Spleen (tissue), 11 donors: ENCODE results near the gene ZDHHC1. TPM values are rescaled to one million over a fixed set of nuclear protein-coding genes. Genes with fewer than 3 reads are reported as not detected.

ENCODE experiments used
- DNase-seq: peaks from one replicate; pipeline ENCODE4 v3.0.0-alpha.2; 2020
- H3K27ac ChIP-seq, 8 donors: fragments of 200-600 bp; sonication (generic) in 7 of 8; 1 replicate in 4 of 8; 2 replicates in 4 of 8; pipeline versions ENCODE4 v1.5.0 to v1.8.0; 2016 to 2021; ENCODE audit warnings: inconsistent platforms in 4 of 8, mild to moderate bottlenecking in 4 of 8, moderate library complexity in 1 of 8
- H3K27me3 ChIP-seq, 7 donors: fragments of 200-600 bp; sonication (generic) in 6 of 7; replicated peaks in 1 of 7; 1 replicate in 4 of 7; 2 replicates in 3 of 7; pipeline versions ENCODE4 v1.5.0 to v1.8.0; 2016 to 2021; ENCODE audit warnings: inconsistent platforms in 3 of 7, mild to moderate bottlenecking in 1 of 7
- H3K36me3 ChIP-seq, 6 donors: fragments of 200-600 bp; sonication (generic) in 5 of 6; 1 replicate in 4 of 6; 2 replicates in 2 of 6; pipeline versions ENCODE4 v1.5.0 to v1.8.0; 2016 to 2021; ENCODE audit warnings: inconsistent platforms in 2 of 6
- H3K4me1 ChIP-seq, 6 donors: fragments of 200-600 bp; sonication (generic) in 5 of 6; 1 replicate in 3 of 6; 2 replicates in 3 of 6; pipeline versions ENCODE4 v1.5.0 to v1.8.0; 2016 to 2021; ENCODE audit warnings: inconsistent platforms in 3 of 6
- H3K4me3 ChIP-seq, 8 donors: fragments of 200-600 bp; sonication (generic) in 7 of 8; 1 replicate in 4 of 8; 2 replicates in 4 of 8; pipeline versions ENCODE4 v1.5.0 to v1.8.0; 2016 to 2021; ENCODE audit warnings: inconsistent platforms in 4 of 8, mild to moderate bottlenecking in 4 of 8, moderate library complexity in 2 of 8
- H3K9me3 ChIP-seq, 8 donors: fragments of 200-600 bp; sonication (generic) in 7 of 8; 1 replicate in 4 of 8; 2 replicates in 4 of 8; pipeline versions ENCODE4 v1.5.0 to v1.8.0; 2016 to 2021; ENCODE audit warnings: inconsistent platforms in 4 of 8
- CTCF ChIP-seq, 11 experiments: fragments of 200-600 bp in 7 of 11; fragments of 450-650 bp in 4 of 11; sonication (generic) in 4 of 11; IDR thresholded peaks in 8 of 11; conservative IDR thresholded peaks in 3 of 11; 1 replicate in 7 of 11; 2 replicates in 4 of 11; pipeline versions ENCODE4 v1.4.0 to v1.8.0; 2016 to 2021; ENCODE audit warnings: antibody characterized with exemption in 11 of 11, inconsistent platforms in 4 of 11, mild to moderate bottlenecking in 1 of 11
- POLR2A ChIP-seq, 3 donors: fragments of 450-650 bp; IDR thresholded peaks; one replicate each; pipeline ENCODE4 v1.5.1; 2017; ENCODE audit warnings: antibody characterized with exemption in 3 of 3, mild to moderate bottlenecking in 1 of 3
- POLR2AphosphoS5 ChIP-seq, 3 donors: sonication (generic); formaldehyde crosslinking; IDR thresholded peaks; one replicate each; pipeline ENCODE4 v1.5.1; 2017; ENCODE audit warnings: antibody characterized with exemption in 3 of 3
- WGBS, 5 donors: extraction: QIAGEN DNeasy Blood & Tissue Kit in 3 of 5; methylation state at CpG; one replicate each; pipeline versions ENCODE4 v1.1.5 to v1.1.7; 2013 to 2018; 5-methylcytosine and 5-hydroxymethylcytosine counted together
- intact Hi-C: fragments of 100-400 bp; cut with DNase I; formaldehyde crosslinking; loops from one replicate; pipeline ENCODE4 v1.15.0; 2023; ENCODE audit warnings: low total_unique reads
- polyA plus RNA-seq, 3 donors: library from polyadenylated mRNA; stranded (reverse); fragments of 200-250 nt; gene quantifications; one replicate each; pipeline ENCODE4 v1.2.1, GENCODE V29; 2013
- total RNA-seq, 7 donors: library from RNA; depleted of rRNA in 3 of 7; stranded (reverse); fragments of >200 nt in 3 of 7; fragmentation: NEBNext Ultra II Directional in 4 of 7; extraction: Animal tissue kit (Norgen Biotek cat#: 25700) in 4 of 7; gene quantifications; one replicate each; pipeline versions ENCODE4 v1.1.0 to v1.2.1, GENCODE V29; 2016 to 2021
- donor health status: healthy with polysubstance abuse.
- donor health status: DM: no; HTN: no; CAD: no; lungs with moderate emphysema.
- donor health status: DM: no; HTN: no; CAD: no.
- donor health status: Bipolar disorder and iron deficiency.
- donor health status: healthy.
- donor health status: DM: no; HTN: no; CAD: no.
- donor health status: DM: yes; HTN: yes; CAD: no.

The ZDHHC1 gene
- total and polyA plus RNA-seq, 10 donors: 2.1 to 31.2 (median 15.3) TPM

- H3K36me3 ChIP-seq: peaks cover 0 to 62% (median 5%) of the 10 kb centered on the region in 6 donors
- DNase-seq: no peak
- TF ChIP-seq CTCF (IDR thresholded peaks at IDR 0.05 in 8 of 11, conservative IDR thresholded peaks at IDR 0.05 in 3 of 11) (no peak), POLR2A (IDR thresholded peaks at IDR 0.05) (no peak), POLR2AphosphoS5 (IDR thresholded peaks at IDR 0.05) (no peak)
- WGBS, 5 donors: 87 to 94% (median 92%) methylated on average over 5 of the region's 5 CpGs
- H3K27me3 ChIP-seq: no peaks in the 10 kb centered on the region
- no peaks in the 10 kb centered on the region for H3K9me3 ChIP-seq
- H3K27ac ChIP-seq: no peak overlapping the region
- peaks cover 44 to 100% (median 88%) of the 10 kb centered on the region in 6 donors for H3K4me1 ChIP-seq
- intact Hi-C loops: loop anchor here (5.0 kb wide), 1 partner anchor 36 kb away; no protein-coding TSS in a partner anchor
- H3K4me3 ChIP-seq: no peak overlapping the region
These were observed 46.8 kb upstream of the ZDHHC1 start for GRCh38 chr16:67463059-67463458.

DNA sequence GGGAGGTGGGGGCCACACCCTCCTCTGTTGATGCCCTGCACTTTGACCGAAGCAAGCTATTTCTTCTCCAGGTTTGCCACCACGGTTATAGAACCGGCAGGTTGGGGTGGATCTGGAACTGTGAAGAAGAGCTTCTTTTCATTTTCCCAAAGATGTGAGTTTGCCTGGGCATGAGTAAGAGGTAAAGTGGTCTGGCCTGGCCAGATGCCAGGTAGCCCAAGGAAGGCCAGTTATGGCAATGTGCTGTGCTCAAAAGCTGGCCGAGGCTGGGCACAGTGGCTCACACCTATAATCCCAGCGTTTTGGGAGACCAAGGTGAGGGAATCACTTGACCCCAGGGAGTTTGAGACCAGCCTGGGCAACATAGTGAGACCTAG lies 46.0 kb upstream of the ZDHHC1 start:
- no peaks in the 10 kb centered on the region for H3K9me3 ChIP-seq
- H3K27me3 ChIP-seq: no peaks in the 10 kb centered on the region
- H3K4me3 ChIP-seq: no peak overlapping the region
- no peak for DNase-seq
- peaks cover 0 to 70% (median 5%) of the 10 kb centered on the region in 6 donors for H3K36me3 ChIP-seq
- WGBS, 5 donors: 89 to 98% (median 94%) methylated on average over 5 of the region's 5 CpGs
- peaks cover 51 to 100% (median 92%) of the 10 kb centered on the region in 6 donors for H3K4me1 ChIP-seq
- H3K27ac ChIP-seq: no peak overlapping the region
- intact Hi-C loops: loop anchor here (5.0 kb wide), 1 partner anchor 35 kb away; no protein-coding TSS in a partner anchor
- TF ChIP-seq POLR2A (IDR thresholded peaks at IDR 0.05) (no peak), CTCF (IDR thresholded peaks at IDR 0.05 in 8 of 11, conservative IDR thresholded peaks at IDR 0.05 in 3 of 11) (no peak), POLR2AphosphoS5 (IDR thresholded peaks at IDR 0.05) (no peak)

DNA sequence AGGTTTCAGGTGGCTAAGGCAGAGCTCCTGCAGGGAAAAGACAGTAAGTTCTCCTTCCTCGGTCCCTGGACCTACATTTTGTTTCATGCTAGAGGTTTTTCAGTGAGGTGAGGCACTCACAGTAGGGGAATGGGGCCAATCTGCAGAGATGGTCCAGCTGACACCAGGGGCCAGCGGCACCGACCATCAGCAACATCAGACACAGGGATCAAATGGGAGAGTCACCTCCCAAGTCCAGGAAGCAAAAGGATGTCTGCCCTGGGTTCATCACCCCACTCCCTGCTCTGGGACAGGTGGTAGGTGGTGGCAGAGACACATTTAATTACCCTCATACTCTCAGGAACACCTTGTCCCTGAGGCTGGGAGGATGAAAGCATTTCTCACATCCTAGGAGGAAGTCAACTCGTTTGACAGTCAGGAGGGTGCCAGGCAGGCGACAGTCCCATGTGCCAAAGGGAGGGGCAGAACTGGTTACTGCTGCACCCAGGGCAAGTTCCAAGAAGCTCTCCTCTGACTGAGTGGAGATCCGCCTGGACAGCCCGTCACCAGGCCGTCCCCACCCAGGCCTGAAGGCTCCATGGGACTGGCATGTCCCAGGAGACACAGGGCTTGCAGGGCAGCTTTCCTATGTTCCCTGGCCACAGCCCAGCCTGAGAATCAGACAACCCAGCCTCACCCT lies 45.5 kb upstream of the ZDHHC1 start:
- peaks cover 0 to 75% (median 5%) of the 10 kb centered on the region in 6 donors for H3K36me3 ChIP-seq
- H3K4me1 ChIP-seq: peaks cover 53 to 100% (median 93%) of the 10 kb centered on the region in 6 donors
- H3K4me3 ChIP-seq: no peak overlapping the region
- no peak for DNase-seq
- 62 to 91% (median 80%) methylated on average over 3 to 8 of the region's 8 CpGs for WGBS, 5 donors
- H3K27ac ChIP-seq: peak overlapping the region in 1 of 8 donors; percentile 85
- intact Hi-C loops: loop anchor here (5.0 kb wide), 1 partner anchor 34 kb away; no protein-coding TSS in a partner anchor
- TF ChIP-seq CTCF (IDR thresholded peaks at IDR 0.05 in 8 of 11, conservative IDR thresholded peaks at IDR 0.05 in 3 of 11) (no peak), POLR2A (IDR thresholded peaks at IDR 0.05) (no peak), POLR2AphosphoS5 (IDR thresholded peaks at IDR 0.05) (no peak)
- H3K9me3 ChIP-seq: no peaks in the 10 kb centered on the region
- H3K27me3 ChIP-seq: no peaks in the 10 kb centered on the region

GRCh38 chr16:67460961-67461360 lies 44.7 kb upstream of the ZDHHC1 start:
- Histone ChIP-seq H3K27ac (peak overlapping the region in 2 of 8 donors; percentile 85), H3K4me1 (peaks cover 56 to 100% (median 94%) of the 10 kb centered on the region in 6 donors), H3K4me3 (no peak overlapping the region), H3K27me3 (no peaks in the 10 kb centered on the region), H3K36me3 (peaks cover 0 to 83% (median 5%) of the 10 kb centered on the region in 6 donors), H3K9me3 (no peaks in the 10 kb centered on the region)
- WGBS, 5 donors: 91 to 100% (median 94%) methylated on average over 1 to 2 of the region's 2 CpGs
- DNase-seq: no peak
- TF ChIP-seq POLR2A (IDR thresholded peaks at IDR 0.05): no peak
- TF ChIP-seq CTCF (IDR thresholded peaks at IDR 0.05 in 8 of 11, conservative IDR thresholded peaks at IDR 0.05 in 3 of 11): no peak
- no peak for TF ChIP-seq POLR2AphosphoS5 (IDR thresholded peaks at IDR 0.05)
- intact Hi-C loops: loop anchor here (5.0 kb wide), 1 partner anchor 34 kb away; no protein-coding TSS in a partner anchor
